HepG2 (cell line): ENCODE results near the gene PRAC1. TPM values are rescaled to one million over a fixed set of nuclear protein-coding genes. Genes with fewer than 3 reads are reported as not detected.

ENCODE experiments used
- ATAC-seq: fragments of 200-7000 bp; cut with Tn5 transposase; 3 replicates; pipeline ENCODE4 v1.9.1; 2020; ENCODE audit warnings: mild to moderate bottlenecking, moderate library complexity
- BruUV-seq: library from RNA; stranded (reverse); fragments of 400-500 nt; replicated peaks from 2 replicates; lab custom pipeline; 2021; lab: Mats Ljungman, UMichigan
- CTCF ChIA-PET: fragments of 300-600 bp; formaldehyde crosslinking; extraction: SDS; loops from one replicate; lab custom pipeline; 2021; ENCODE audit warnings: low total read pairs, inconsistent platforms, low intra/inter-chr PET ratio; lab: Yijun Ruan, JAX
- POLR2A ChIA-PET: fragments of 350-600 bp; sonication (Branson Sonifier 250); formaldehyde crosslinking; loops from one replicate; lab custom pipeline; 2020; ENCODE audit warnings: antibody characterized with exemption, inconsistent platforms; lab: Yijun Ruan, JAX
- DNase-seq: peaks from one replicate; pipeline ENCODE4 v3.0.0-alpha.2; 2015; ENCODE audit warnings: low spot score
- FAIRE-seq: peaks from 3 replicates; lab custom pipeline; 2011; peaks lifted over from hg19 to GRCh38; lab: Jason Lieb, UNC
- H2AFZ ChIP-seq: one replicate; pipeline ENCODE4 v1.6.1; 2011; ENCODE audit warnings: low read length, inconsistent platforms
- H3K27ac ChIP-seq: fragments of 300-600 bp; 3 replicates; pipeline ENCODE4 v1.8.0; 2011; ENCODE audit warnings: mixed run types, mild to moderate bottlenecking, mixed read lengths, low read length, inconsistent platforms; ENCODE audit not compliant: insufficient read depth; ENCODE audit errors: extremely low read length
- H3K27me3 ChIP-seq, 2 experiments: fragments of 200-600 bp in 1 of 2; 2 replicates in 1 of 2; 3 replicates in 1 of 2; pipeline versions ENCODE4 v1.6.0 to v1.8.0; 2011; ENCODE audit warnings: low read length in 2 of 2, mild to moderate bottlenecking in 2 of 2, moderate library complexity in 2 of 2, inconsistent platforms in 1 of 2; ENCODE audit not compliant: insufficient read depth in 2 of 2, control insufficient read depth in 1 of 2
- H3K36me3 ChIP-seq, 2 experiments: fragments of 200-600 bp in 1 of 2; replicated peaks in 1 of 2; 2 replicates in 1 of 2; 3 replicates in 1 of 2; pipeline versions ENCODE4 v1.5.1 to v1.8.0; 2011; ENCODE audit warnings: low read length in 2 of 2, inconsistent platforms in 1 of 2; ENCODE audit not compliant: insufficient read depth in 2 of 2, control insufficient read depth in 1 of 2
- H3K4me1 ChIP-seq: 2 replicates; pipeline ENCODE4 v1.5.1; 2012; ENCODE audit warnings: low read length, inconsistent platforms; ENCODE audit not compliant: insufficient read depth
- H3K4me2 ChIP-seq: 2 replicates; pipeline ENCODE4 v1.6.0; 2011; ENCODE audit warnings: low read depth, low read length, inconsistent platforms
- H3K4me3 ChIP-seq, 3 experiments: fragments of 200-600 bp in 1 of 3; sonication (generic), shearing (Covaris generic) in 1 of 3; replicated peaks in 1 of 3; 2 replicates each; pipeline ENCODE4 v1.5.1; 2011 to 2016; ENCODE audit warnings: low read length in 3 of 3, inconsistent platforms in 2 of 3, low read depth in 2 of 3, mild to moderate bottlenecking in 2 of 3, control low read depth in 1 of 3, mixed read lengths in 1 of 3; ENCODE audit not compliant: insufficient read depth in 1 of 3
- H3K79me2 ChIP-seq: one replicate; pipeline ENCODE4 v1.6.1; 2011; ENCODE audit warnings: low read length, inconsistent platforms; ENCODE audit not compliant: insufficient read depth
- H3K9ac ChIP-seq: 2 replicates; pipeline ENCODE4 v1.6.0; 2011; ENCODE audit warnings: mild to moderate bottlenecking, low read depth, low read length, inconsistent platforms; ENCODE audit not compliant: insufficient read depth
- H3K9me3 ChIP-seq: 2 replicates; pipeline ENCODE4 v1.5.1; 2012; ENCODE audit warnings: mild to moderate bottlenecking, low read length
- H4K20me1 ChIP-seq: 2 replicates; pipeline ENCODE4 v1.6.0; 2011; ENCODE audit warnings: inconsistent platforms, mild to moderate bottlenecking, low read length, moderate library complexity; ENCODE audit not compliant: insufficient read depth
- PHB2 ChIP-seq: fragments of 450-650 bp; IDR thresholded peaks from 2 replicates; pipeline ENCODE4 v1.6.1; 2018; ENCODE audit not compliant: partially characterized antibody
- PITX1 ChIP-seq: sonication (generic); formaldehyde crosslinking; IDR thresholded peaks from 2 replicates; pipeline ENCODE4 v1.5.1; 2020; ENCODE audit warnings: mild to moderate bottlenecking, missing genetic modification reagents
- ZBTB8A ChIP-seq: sonication (generic); formaldehyde crosslinking; IDR thresholded peaks from 2 replicates; pipeline ENCODE4 v1.4.0; 2020; ENCODE audit warnings: mild to moderate bottlenecking, low read depth, missing genetic modification reagents, borderline replicate concordance
- ZFP62 ChIP-seq: sonication (generic); formaldehyde crosslinking; IDR thresholded peaks from 2 replicates; pipeline ENCODE4 v1.4.0; 2020; ENCODE audit warnings: missing genetic modification reagents
- ZMYM3 ChIP-seq: sonication (generic); formaldehyde crosslinking; IDR thresholded peaks from 2 replicates; pipeline ENCODE4 v1.5.1; 2020; ENCODE audit warnings: mild to moderate bottlenecking, missing genetic modification reagents
- ZNF235 ChIP-seq: sonication (generic); formaldehyde crosslinking; IDR thresholded peaks from 2 replicates; pipeline ENCODE4 v1.8.1; 2023; ENCODE audit warnings: mild to moderate bottlenecking, missing genetic modification reagents, borderline replicate concordance
- ZNF567 ChIP-seq: sonication (generic); formaldehyde crosslinking; IDR thresholded peaks from 2 replicates; pipeline ENCODE4 v1.8.1; 2023; ENCODE audit warnings: mild to moderate bottlenecking, missing genetic modification reagents, borderline replicate concordance
- WGBS: methylation state at CpG from one replicate; pipeline ENCODE4 v1.1.6; 2017; ENCODE audit warnings: low lambda C conversion rate; 5-methylcytosine and 5-hydroxymethylcytosine counted together
- in situ Hi-C: cut with HindIII; loops from 2 replicates; pipeline ENCODE4 v1.10.0; 2017; ENCODE audit warnings: low pct_unique_long_range_greater_than_20kb; ENCODE audit not compliant: extremely low pct_ligation_motif_present
- intact Hi-C: fragments of 100-400 bp; cut with micrococcal nuclease; formaldehyde crosslinking; loops from one replicate; pipeline ENCODE4 v1.10.0; 2022; ENCODE audit not compliant: unreplicated experiment
- polyA plus RNA-seq, 8 experiments: library from polyadenylated mRNA; depleted of rRNA in 3 of 8; stranded (reverse) in 7 of 8; unstranded in 1 of 8; fragments of >200 nt; fragmentation: Illumina TruSeq in 4 of 8; extraction: Trizol in 4 of 8; gene quantifications; 2 replicates each; pipeline versions ENCODE4 v1.2.1 to v1.2.3, GENCODE V29; 2011 to 2016; ENCODE audit warnings: low read depth in 4 of 8, missing spikeins in 1 of 8, mixed read lengths in 1 of 8; ENCODE audit not compliant: insufficient read depth in 1 of 8
- total RNA-seq, 5 experiments: library from RNA; depleted of rRNA; stranded (reverse); fragments of >200 nt; fragmentation: Illumina TruSeq; extraction: Trizol; gene quantifications; 2 replicates each; pipeline ENCODE4 v1.2.3, GENCODE V29; 2016; ENCODE audit warnings: low read depth in 1 of 5

PRAC1 gene
- total and polyA plus RNA-seq, 2 of the 13 experiments (the other 11 are each of a cell fraction or from before 2014, with no cell fraction given) = not detected

- Histone ChIP-seq H3K9ac (no peak overlapping the region), H4K20me1 (no peaks in the 10 kb centered on the region), H3K4me3 (no peak overlapping the region), H3K27ac (no peak overlapping the region), H3K27me3 (peaks cover 1 to 41% of the 10 kb centered on the region in 2 experiments; a peak in 4 of 5 replicates), H3K36me3 (no peaks in the 10 kb centered on the region), H3K4me2 (no peak overlapping the region), H2AFZ (no peak overlapping the region), H3K9me3 (no peaks in the 10 kb centered on the region), H3K79me2 (no peaks in the 10 kb centered on the region), H3K4me1 (no peaks in the 10 kb centered on the region)
- in situ Hi-C loops (no loop called here), intact Hi-C loops (no loop called here)
- BruUV-seq = no TSS peak
- ChIA-PET POLR2A (no interaction called here), CTCF (no interaction called here)
- ATAC-seq (no peak), DNase-seq (no peak), FAIRE-seq (no peak)
- WGBS = 14% methylated on average over 4 of the region's 4 CpGs
- TF ChIP-seq PITX1 = no peak
Measured at GRCh38 chr17:48760411-48760810, 38.1 kb upstream of the PRAC1 start.

DNA sequence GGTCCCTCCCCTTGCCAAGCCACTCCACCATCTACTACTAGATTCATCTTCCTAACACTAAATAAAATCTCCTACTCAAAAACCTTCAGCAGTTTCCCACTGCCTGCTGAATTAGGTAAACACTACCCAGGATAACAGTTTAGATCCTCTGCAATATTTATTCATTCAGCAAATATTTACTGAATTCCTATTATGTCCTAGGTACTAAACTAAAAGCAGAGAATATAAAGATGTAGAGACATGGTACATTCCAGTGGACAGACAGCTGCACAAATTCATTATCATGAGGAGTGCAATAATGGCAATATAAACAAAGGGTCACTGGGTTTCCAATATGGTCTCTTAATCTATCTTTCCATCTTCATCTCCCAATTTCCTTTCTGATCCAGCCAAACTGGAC lies 37.0 kb upstream of the PRAC1 start:
- no TSS peak for BruUV-seq
- no peaks in the 10 kb centered on the region for H3K79me2 ChIP-seq
- no peak for FAIRE-seq
- H3K4me2 ChIP-seq = no peak overlapping the region
- intact Hi-C loops (no loop called here), in situ Hi-C loops (no loop called here)
- peaks cover 10 to 52% of the 10 kb centered on the region in 2 experiments; a peak in 4 of 5 replicates for H3K27me3 ChIP-seq
- H3K9ac ChIP-seq = no peak overlapping the region
- no peak overlapping the region for H3K4me3 ChIP-seq
- no peaks in the 10 kb centered on the region for H3K4me1 ChIP-seq
- TF ChIP-seq ZBTB8A (CRISPR knock-in tag) (no peak), ZFP62 (CRISPR knock-in tag) (no peak), ZMYM3 (no peak), ZNF235 (no peak), PHB2 (no peak), ZNF567 (CRISPR knock-in tag) (no peak)
- no peaks in the 10 kb centered on the region for H3K36me3 ChIP-seq
- H3K9me3 ChIP-seq = no peaks in the 10 kb centered on the region
- no peak overlapping the region for H3K27ac ChIP-seq
- POLR2A ChIA-PET = no interaction called here
- no peak overlapping the region for H2AFZ ChIP-seq
- ATAC-seq = no peak
- DNase-seq = no peak
- CTCF ChIA-PET = no interaction called here
- H4K20me1 ChIP-seq = no peaks in the 10 kb centered on the region
